OCI-LY3 (cell line): ENCODE results near the gene OR14J1.

Experiments used
- H2AFZ ChIP-seq: fragments of 200-600, 300-600 bp; shearing (Covaris generic); 2 replicates; pipeline ENCODE4 v1.6.0; 2014; ENCODE audit warnings: antibody characterized with exemption, low read depth, low read length
- H3K27ac ChIP-seq: fragments of 200-600, 300-600 bp; sonication (generic); 2 replicates; pipeline ENCODE4 v1.5.1; 2014; ENCODE audit warnings: mild to moderate bottlenecking, low read length, moderate library complexity, mixed read lengths
- H3K27me3 ChIP-seq: fragments of 200-600, 300-600 bp; sonication (generic); 2 replicates; pipeline ENCODE4 v1.6.1; 2014; ENCODE audit warnings: low read depth, low read length, mixed read lengths
- H3K36me3 ChIP-seq: fragments of 200-600, 300-600 bp; sonication (generic); replicated peaks from 2 replicates; pipeline ENCODE3; 2014; ENCODE audit warnings: low read depth, low read length, mixed read lengths
- H3K4me1 ChIP-seq: fragments of 300-600, 200-600 bp; sonication (generic); 2 replicates; pipeline ENCODE4 v1.6.1; 2014; ENCODE audit warnings: low read length, mixed read lengths
- H3K4me2 ChIP-seq: fragments of 200-600, 300-600 bp; sonication (generic); 2 replicates; pipeline ENCODE4 v1.6.1; 2014; ENCODE audit warnings: low read length, mixed read lengths
- H3K4me3 ChIP-seq: fragments of 300-600, 200-600 bp; sonication (generic); 2 replicates; pipeline ENCODE4 v1.5.1; 2014; ENCODE audit warnings: antibody characterized with exemption, mild to moderate bottlenecking, low read length, moderate library complexity
- H3K79me2 ChIP-seq: fragments of 300-600, 200-600 bp; shearing (Covaris generic); 2 replicates; pipeline ENCODE4 v1.6.1; 2014; ENCODE audit warnings: mild to moderate bottlenecking, low read length, mixed read lengths
- H3K9ac ChIP-seq: fragments of 300-600, 200-600 bp; shearing (Covaris generic); 2 replicates; pipeline ENCODE4 v1.6.0; 2014; ENCODE audit warnings: mild to moderate bottlenecking, low read length, moderate library complexity
- H3K9me3 ChIP-seq: fragments of 200-600, 300-600 bp; shearing (Covaris generic); 2 replicates; pipeline ENCODE4 v1.6.1; 2014; ENCODE audit warnings: low read length, mixed read lengths; ENCODE audit not compliant: insufficient read depth
- H4K20me1 ChIP-seq: fragments of 200-600, 300-600 bp; sonication (generic); 2 replicates; pipeline ENCODE4 v1.6.1; 2016; ENCODE audit warnings: low read length, mixed read lengths; ENCODE audit not compliant: insufficient read depth
- EZH2phosphoT487 ChIP-seq: fragments of 200-600 bp; shearing (Covaris generic); IDR thresholded peaks from 2 replicates; pipeline ENCODE4 v1.6.1; 2018; ENCODE audit warnings: antibody characterized with exemption, mixed run types, low read depth
- TF ChIP-seq, protein P1 (sequence below): fragments of 200-600, 300-600 bp; sonication (generic); IDR thresholded peaks from 2 replicates; pipeline ENCODE4 v1.5.1; 2014; ENCODE audit warnings: antibody characterized with exemption, low read length, low read depth

Gene OR14J1, protein sequence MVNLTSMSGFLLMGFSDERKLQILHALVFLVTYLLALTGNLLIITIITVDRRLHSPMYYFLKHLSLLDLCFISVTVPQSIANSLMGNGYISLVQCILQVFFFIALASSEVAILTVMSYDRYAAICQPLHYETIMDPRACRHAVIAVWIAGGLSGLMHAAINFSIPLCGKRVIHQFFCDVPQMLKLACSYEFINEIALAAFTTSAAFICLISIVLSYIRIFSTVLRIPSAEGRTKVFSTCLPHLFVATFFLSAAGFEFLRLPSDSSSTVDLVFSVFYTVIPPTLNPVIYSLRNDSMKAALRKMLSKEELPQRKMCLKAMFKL

DNA sequence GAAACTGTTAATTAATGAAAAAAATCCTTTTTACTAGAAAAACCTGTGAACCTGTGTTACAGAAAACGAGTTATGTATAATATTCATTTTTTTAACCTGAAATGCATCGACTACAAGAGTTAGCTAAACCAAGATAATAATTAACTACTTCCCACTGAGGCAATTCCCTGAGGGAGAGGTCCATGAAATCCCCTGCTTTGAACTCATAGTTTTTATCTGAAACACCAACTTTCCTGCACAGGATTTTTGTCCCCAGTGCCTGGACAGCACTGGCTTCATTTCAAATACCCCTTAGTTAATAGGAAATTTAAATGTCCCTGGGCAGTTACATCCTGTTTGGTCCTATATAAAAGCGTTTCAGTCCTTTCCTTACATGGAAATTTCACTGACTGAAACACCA is at the start of gene OR14J1:
OR14J1 (plus strand) TSS at position 386 of the 400 bp plus-strand sequence. CDS start 4,989 bp downstream, outside the sequence.
- Histone ChIP-seq H3K36me3 (no peaks in the 10 kb centered on the region), H3K27ac (no peak within 1 kb of the TSS), H3K79me2 (no peaks in the 10 kb centered on the region), H3K4me3 (no peak within 1 kb of the TSS), H3K4me2 (no peak within 1 kb of the TSS), H3K4me1 (peaks cover 3% of the 10 kb centered on the region; the same call in 1 of the 2 replicates), H3K27me3 (no peaks in the 10 kb centered on the region), H3K9ac (no peak within 1 kb of the TSS), H2AFZ (no peak within 1 kb of the TSS), H4K20me1 (no peaks in the 10 kb centered on the region), H3K9me3 (no peaks in the 10 kb centered on the region)
- TF ChIP-seq EZH2phosphoT487 = no peak
- TF ChIP-seq, protein P1, sequence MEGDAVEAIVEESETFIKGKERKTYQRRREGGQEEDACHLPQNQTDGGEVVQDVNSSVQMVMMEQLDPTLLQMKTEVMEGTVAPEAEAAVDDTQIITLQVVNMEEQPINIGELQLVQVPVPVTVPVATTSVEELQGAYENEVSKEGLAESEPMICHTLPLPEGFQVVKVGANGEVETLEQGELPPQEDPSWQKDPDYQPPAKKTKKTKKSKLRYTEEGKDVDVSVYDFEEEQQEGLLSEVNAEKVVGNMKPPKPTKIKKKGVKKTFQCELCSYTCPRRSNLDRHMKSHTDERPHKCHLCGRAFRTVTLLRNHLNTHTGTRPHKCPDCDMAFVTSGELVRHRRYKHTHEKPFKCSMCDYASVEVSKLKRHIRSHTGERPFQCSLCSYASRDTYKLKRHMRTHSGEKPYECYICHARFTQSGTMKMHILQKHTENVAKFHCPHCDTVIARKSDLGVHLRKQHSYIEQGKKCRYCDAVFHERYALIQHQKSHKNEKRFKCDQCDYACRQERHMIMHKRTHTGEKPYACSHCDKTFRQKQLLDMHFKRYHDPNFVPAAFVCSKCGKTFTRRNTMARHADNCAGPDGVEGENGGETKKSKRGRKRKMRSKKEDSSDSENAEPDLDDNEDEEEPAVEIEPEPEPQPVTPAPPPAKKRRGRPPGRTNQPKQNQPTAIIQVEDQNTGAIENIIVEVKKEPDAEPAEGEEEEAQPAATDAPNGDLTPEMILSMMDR = no peak

DNA sequence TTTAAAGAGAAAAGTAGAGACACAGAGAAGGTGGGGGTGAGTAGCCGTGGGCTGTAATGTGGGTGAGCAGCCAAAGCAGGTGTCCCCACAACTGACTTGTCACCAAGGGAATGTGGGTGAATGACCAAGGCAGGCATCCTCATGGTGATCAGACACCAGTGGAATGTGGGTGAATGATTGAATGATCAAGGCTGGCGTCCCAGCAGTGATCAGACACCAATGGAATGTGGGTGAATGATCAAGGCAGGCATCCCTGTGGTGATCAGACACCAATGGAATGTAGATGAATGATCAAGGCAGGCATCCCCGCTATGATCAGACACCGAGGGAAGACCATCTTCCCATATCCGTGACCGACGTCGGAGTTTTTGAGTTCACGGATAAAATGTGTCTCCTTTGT is 49.8 kb upstream of the OR14J1 start:
- Histone ChIP-seq H3K27ac (no peak overlapping the region), H3K36me3 (no peaks in the 10 kb centered on the region), H3K9ac (no peak overlapping the region), H4K20me1 (no peaks in the 10 kb centered on the region), H3K4me2 (no peak overlapping the region), H3K9me3 (no peaks in the 10 kb centered on the region), H3K4me1 (no peaks in the 10 kb centered on the region), H3K79me2 (no peaks in the 10 kb centered on the region), H3K27me3 (no peaks in the 10 kb centered on the region), H2AFZ (no peak overlapping the region), H3K4me3 (no peak overlapping the region)
- TF ChIP-seq EZH2phosphoT487 = no peak
- TF ChIP-seq, protein P1 = no peak

DNA sequence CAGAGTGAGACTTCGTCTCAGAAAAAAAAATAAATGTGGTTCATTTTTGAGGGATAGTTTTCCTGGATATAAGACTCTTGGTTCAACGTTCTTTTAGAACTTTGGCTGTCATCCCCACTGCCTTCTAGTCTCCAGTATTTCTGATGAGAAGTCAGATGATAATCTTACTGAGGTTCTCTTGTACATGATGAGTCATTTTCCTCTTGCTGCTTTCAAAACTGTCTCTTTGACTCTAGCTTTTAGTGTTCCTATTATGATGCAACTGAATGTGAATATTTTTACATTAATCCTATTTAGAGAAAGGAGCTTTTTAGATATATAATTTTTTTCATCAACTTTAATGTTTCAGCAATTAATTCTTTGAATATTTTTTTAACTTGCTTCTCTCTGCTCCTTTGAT is 46.0 kb upstream of the OR14J1 start:
- Histone ChIP-seq H3K79me2 (no peaks in the 10 kb centered on the region), H3K9ac (no peak overlapping the region), H3K4me2 (no peak overlapping the region), H4K20me1 (no peaks in the 10 kb centered on the region), H3K4me1 (no peaks in the 10 kb centered on the region), H3K27me3 (no peaks in the 10 kb centered on the region), H3K4me3 (no peak overlapping the region), H3K9me3 (no peaks in the 10 kb centered on the region), H3K27ac (no peak overlapping the region), H3K36me3 (no peaks in the 10 kb centered on the region), H2AFZ (no peak overlapping the region)
- no peak for TF ChIP-seq EZH2phosphoT487
- TF ChIP-seq, protein P1 = no peak

DNA sequence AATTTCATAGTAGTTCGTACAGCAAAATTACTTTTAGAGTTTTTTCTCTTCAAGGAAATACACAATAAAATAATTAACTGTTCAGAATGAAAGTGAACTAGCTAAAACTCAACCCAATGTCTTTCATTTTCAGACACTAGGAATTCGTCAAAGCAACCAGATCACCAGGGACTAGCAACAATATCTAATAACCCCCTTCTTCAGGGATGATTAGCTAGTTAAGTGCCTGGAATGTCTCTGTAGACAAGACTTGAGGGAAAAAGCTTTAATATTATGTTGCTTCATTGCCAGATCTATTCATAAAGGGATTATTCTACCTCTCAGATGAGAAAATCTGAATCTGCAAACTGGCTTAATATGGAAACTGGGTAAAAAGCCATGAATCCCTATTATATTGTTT is 41.8 kb upstream of the OR14J1 start:
- no peak overlapping the region for H3K27ac ChIP-seq
- H3K79me2 ChIP-seq = no peaks in the 10 kb centered on the region
- no peaks in the 10 kb centered on the region for H4K20me1 ChIP-seq
- H3K4me2 ChIP-seq = no peak overlapping the region
- TF ChIP-seq EZH2phosphoT487 = no peak
- TF ChIP-seq, protein P1 = no peak
- no peaks in the 10 kb centered on the region for H3K36me3 ChIP-seq
- no peaks in the 10 kb centered on the region for H3K9me3 ChIP-seq
- no peak overlapping the region for H3K9ac ChIP-seq
- no peak overlapping the region for H2AFZ ChIP-seq
- no peaks in the 10 kb centered on the region for H3K27me3 ChIP-seq
- no peaks in the 10 kb centered on the region for H3K4me1 ChIP-seq
- H3K4me3 ChIP-seq = no peak overlapping the region
